Gastrocnemius medialis (tissue), 4 donors: ENCODE data around the gene PFDN5.

ENCODE experiments used
- POLR2A ChIP-seq, 2 donors: fragments of 450-650 bp; IDR thresholded peaks; one replicate each; pipeline ENCODE4 v1.6.1; 2017; ENCODE audit warnings: antibody characterized with exemption in 2 of 2, mild to moderate bottlenecking in 2 of 2, moderate library complexity in 2 of 2
- TF ChIP-seq, protein P1 (sequence below), 5 experiments: fragments of 450-650 bp in 3 of 5; fragments of 200-600 bp in 2 of 5; sonication (generic) in 2 of 5; IDR thresholded peaks in 4 of 5; conservative IDR thresholded peaks in 1 of 5; 1 replicate in 4 of 5; 2 replicates in 1 of 5; pipeline ENCODE4 v1.5.1; 2016 to 2019; ENCODE audit warnings: antibody characterized with exemption in 5 of 5, mild to moderate bottlenecking in 3 of 5, moderate library complexity in 3 of 5

DNA sequence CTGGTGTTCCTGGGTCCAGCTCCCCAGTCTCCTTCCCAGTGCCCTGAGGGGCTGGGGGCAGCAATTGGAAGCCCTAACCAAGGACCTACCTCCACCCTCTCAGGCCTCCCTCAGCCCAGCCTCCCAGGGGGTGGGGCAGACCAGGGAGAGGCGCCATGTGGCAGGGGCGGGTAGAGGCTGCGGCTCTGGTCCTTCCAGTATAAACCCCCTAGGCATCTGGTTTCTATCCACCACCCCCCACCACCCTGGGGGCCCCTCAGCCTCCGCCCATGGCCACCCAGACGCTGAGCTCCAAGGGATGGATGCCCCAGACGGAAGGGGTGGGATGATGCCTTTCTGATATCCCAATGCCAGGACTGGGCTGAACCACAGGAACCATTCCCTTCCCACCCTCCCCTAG, 43.6 kb downstream of the PFDN5 start:
- TF ChIP-seq, protein P1, sequence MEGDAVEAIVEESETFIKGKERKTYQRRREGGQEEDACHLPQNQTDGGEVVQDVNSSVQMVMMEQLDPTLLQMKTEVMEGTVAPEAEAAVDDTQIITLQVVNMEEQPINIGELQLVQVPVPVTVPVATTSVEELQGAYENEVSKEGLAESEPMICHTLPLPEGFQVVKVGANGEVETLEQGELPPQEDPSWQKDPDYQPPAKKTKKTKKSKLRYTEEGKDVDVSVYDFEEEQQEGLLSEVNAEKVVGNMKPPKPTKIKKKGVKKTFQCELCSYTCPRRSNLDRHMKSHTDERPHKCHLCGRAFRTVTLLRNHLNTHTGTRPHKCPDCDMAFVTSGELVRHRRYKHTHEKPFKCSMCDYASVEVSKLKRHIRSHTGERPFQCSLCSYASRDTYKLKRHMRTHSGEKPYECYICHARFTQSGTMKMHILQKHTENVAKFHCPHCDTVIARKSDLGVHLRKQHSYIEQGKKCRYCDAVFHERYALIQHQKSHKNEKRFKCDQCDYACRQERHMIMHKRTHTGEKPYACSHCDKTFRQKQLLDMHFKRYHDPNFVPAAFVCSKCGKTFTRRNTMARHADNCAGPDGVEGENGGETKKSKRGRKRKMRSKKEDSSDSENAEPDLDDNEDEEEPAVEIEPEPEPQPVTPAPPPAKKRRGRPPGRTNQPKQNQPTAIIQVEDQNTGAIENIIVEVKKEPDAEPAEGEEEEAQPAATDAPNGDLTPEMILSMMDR (IDR thresholded peaks at IDR 0.05 in 4 of 5, conservative IDR thresholded peaks at IDR 0.05 in 1 of 5), result no peak
- TF ChIP-seq POLR2A (IDR thresholded peaks at IDR 0.05), result no peak
